Hepatocyte (in vitro differentiated cells): Measurements from ENCODE around the gene GRIK2. TPM values are rescaled to one million over a fixed set of nuclear protein-coding genes. Genes with fewer than 3 reads are reported as not detected.
"Not testable (repeated sequence)": the region's sequence is repeated elsewhere in the genome, so short reads cannot be mapped to it uniquely, and the experiment has no call there.

Experiments used
- DNase-seq: peaks from one replicate; pipeline ENCODE4 v3.0.0-alpha.2; 2016; ENCODE audit warnings: low spot score
- H2AFZ ChIP-seq: fragments of 200-600 bp; sonication (generic); 2 replicates; pipeline ENCODE4 v1.6.0; 2016; ENCODE audit warnings: antibody characterized with exemption, mild to moderate bottlenecking
- H3K27ac ChIP-seq: fragments of 200-600 bp; sonication (generic); 2 replicates; pipeline ENCODE4 v1.5.1; 2016; ENCODE audit warnings: mild to moderate bottlenecking
- H3K27me3 ChIP-seq: fragments of 200-600 bp; sonication (generic); 2 replicates; pipeline ENCODE4 v1.6.1; 2016
- H3K36me3 ChIP-seq: fragments of 200-600 bp; sonication (generic); replicated peaks from 2 replicates; pipeline ENCODE4 v1.5.1; 2016; ENCODE audit warnings: low read depth; ENCODE audit not compliant: insufficient read depth
- H3K4me1 ChIP-seq: fragments of 200-600 bp; sonication (generic); 2 replicates; pipeline ENCODE4 v1.5.1; 2016; ENCODE audit warnings: mild to moderate bottlenecking, moderate library complexity; ENCODE audit not compliant: insufficient read depth
- H3K4me2 ChIP-seq: fragments of 200-600 bp; sonication (generic); 2 replicates; pipeline ENCODE4 v1.6.0; 2016
- H3K4me3 ChIP-seq: fragments of 200-600 bp; sonication (generic); 2 replicates; pipeline ENCODE4 v1.5.1; 2016; ENCODE audit warnings: mild to moderate bottlenecking
- H3K79me2 ChIP-seq: fragments of 200-600 bp; sonication (generic); 2 replicates; pipeline ENCODE4 v1.6.0; 2017; ENCODE audit warnings: mild to moderate bottlenecking
- H3K9me2 ChIP-seq: fragments of 200-600 bp; sonication (generic); replicated peaks from 2 replicates; pipeline ENCODE4 v1.6.0; 2017; ENCODE audit warnings: mild to moderate bottlenecking; ENCODE audit not compliant: insufficient read depth
- H3K9me3 ChIP-seq: fragments of 200-600 bp; sonication (generic); 2 replicates; pipeline ENCODE4 v1.5.1; 2016; ENCODE audit warnings: low read depth, mild to moderate bottlenecking
- H4K20me1 ChIP-seq: fragments of 200-600 bp; sonication (generic); 2 replicates; pipeline ENCODE4 v1.6.0; 2016; ENCODE audit warnings: mild to moderate bottlenecking; ENCODE audit not compliant: insufficient read depth, poor library complexity, severe bottlenecking
- CTCF ChIP-seq: fragments of 200-600 bp; sonication (generic); IDR thresholded peaks from 2 replicates; pipeline ENCODE4 v1.5.1; 2016; ENCODE audit warnings: antibody characterized with exemption, mild to moderate bottlenecking; ENCODE audit not compliant: poor library complexity
- EZH2 ChIP-seq: fragments of 200-600 bp; sonication (generic); IDR thresholded peaks from 2 replicates; pipeline ENCODE4 v1.6.1; 2016; ENCODE audit warnings: antibody characterized with exemption, mild to moderate bottlenecking, borderline replicate concordance
- EZH2phosphoT487 ChIP-seq: fragments of 200-600 bp; sonication (generic); IDR thresholded peaks from one replicate; pipeline ENCODE4 v1.6.1; 2018; ENCODE audit warnings: antibody characterized with exemption, mild to moderate bottlenecking, low read depth, moderate library complexity; ENCODE audit not compliant: unreplicated experiment, severe bottlenecking
- WGBS: methylation state at CpG from one replicate; pipeline ENCODE4 v1.1.6; 2016; ENCODE audit warnings: low lambda C conversion rate; ENCODE audit errors: missing lambda C conversion rate; 5-methylcytosine and 5-hydroxymethylcytosine counted together
- polyA plus RNA-seq: library from polyadenylated mRNA; unstranded; fragments of >200 nt; fragmentation: Nextera tagmentation; extraction: Ambion mirVana; gene quantifications from 2 replicates; pipeline ENCODE4 v1.2.1, GENCODE V29; 2016
- total RNA-seq: library from RNA; depleted of rRNA; stranded (reverse); fragments of >200 nt; gene quantifications from 2 replicates; pipeline ENCODE4 v1.2.3, GENCODE V29; 2014

GRIK2 gene
- total and polyA plus RNA-seq, 2 experiments from 2014 or later = 5.8 to 6.2 TPM

DNA sequence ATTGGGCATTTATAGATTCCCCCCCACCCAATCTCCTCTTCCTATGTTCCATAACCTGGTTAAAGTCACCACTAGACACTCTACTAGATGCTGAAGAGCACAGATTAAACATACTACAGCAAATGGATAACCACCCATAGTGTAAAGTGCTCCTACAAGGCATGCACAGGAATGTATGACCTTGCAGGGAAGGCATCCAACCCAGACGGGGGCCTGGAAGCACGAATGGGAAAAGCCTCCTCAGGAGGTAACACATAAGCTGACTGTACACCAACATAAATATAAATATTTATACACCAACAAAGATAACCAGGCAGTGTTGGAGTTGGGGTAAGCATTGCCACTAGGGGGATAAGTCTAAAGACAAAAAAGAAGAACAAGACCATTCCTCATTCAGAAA is 691.7 kb downstream of the GRIK2 start:
- H3K9me2 ChIP-seq = no peaks in the 10 kb centered on the region
- H4K20me1 ChIP-seq = no peaks in the 10 kb centered on the region
- 37% methylated on average over 2 of the region's 2 CpGs for WGBS
- DNase-seq = no peak
- no peak overlapping the region for H3K4me3 ChIP-seq
- no peak overlapping the region for H3K4me2 ChIP-seq
- no peak for TF ChIP-seq CTCF
- no peak for TF ChIP-seq EZH2
- TF ChIP-seq EZH2phosphoT487 = no peak
- no peaks in the 10 kb centered on the region for H3K4me1 ChIP-seq
- no peak overlapping the region for H3K27ac ChIP-seq
- no peaks in the 10 kb centered on the region for H3K79me2 ChIP-seq
- no peak overlapping the region for H2AFZ ChIP-seq
- no peaks in the 10 kb centered on the region for H3K9me3 ChIP-seq
- no peaks in the 10 kb centered on the region for H3K27me3 ChIP-seq
- H3K36me3 ChIP-seq = no peaks in the 10 kb centered on the region

DNA sequence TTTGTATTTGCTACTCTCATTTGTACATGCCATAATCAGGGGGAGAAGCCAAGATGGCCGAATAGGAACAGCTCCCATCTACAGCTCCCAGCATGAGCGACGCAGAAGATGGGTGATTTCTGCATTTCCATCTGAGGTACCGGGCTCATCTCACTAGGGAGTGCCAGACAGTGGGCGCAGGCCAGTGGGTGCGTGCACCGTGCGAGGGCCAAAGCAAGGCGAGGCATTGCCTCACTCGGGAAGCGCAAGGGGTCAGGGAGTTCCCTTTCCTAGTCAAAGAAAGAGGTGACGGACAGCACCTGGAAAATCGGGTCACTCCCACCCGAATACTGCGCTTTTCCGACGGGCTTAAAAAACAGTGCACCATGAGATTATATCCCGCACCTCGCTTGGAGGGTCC is 694.7 kb downstream of the GRIK2 start:
- H3K4me2 ChIP-seq, H3K36me3 ChIP-seq, H3K27ac ChIP-seq, H3K79me2 ChIP-seq, H3K27me3 ChIP-seq, H3K9me3 ChIP-seq, H4K20me1 ChIP-seq, H3K9me2 ChIP-seq, H3K4me1 ChIP-seq, H2AFZ ChIP-seq, DNase-seq, H3K4me3 ChIP-seq: not testable (repeated sequence)
- WGBS = 96% methylated on average over 19 of the region's 19 CpGs

GRCh38 chr6:102114402-102114801 is 720.9 kb downstream of the GRIK2 start:
- DNase-seq = peak; percentile 18
- TF ChIP-seq EZH2 (no peak), CTCF (no peak), EZH2phosphoT487 (no peak)
- Histone ChIP-seq H2AFZ (no peak overlapping the region), H4K20me1 (no peaks in the 10 kb centered on the region), H3K9me3 (no peaks in the 10 kb centered on the region), H3K9me2 (no peaks in the 10 kb centered on the region), H3K36me3 (no peaks in the 10 kb centered on the region), H3K4me1 (no peaks in the 10 kb centered on the region), H3K4me2 (no peak overlapping the region), H3K27ac (no peak overlapping the region), H3K79me2 (no peaks in the 10 kb centered on the region), H3K27me3 (no peaks in the 10 kb centered on the region), H3K4me3 (no peak overlapping the region)
- 53% methylated on average over 2 of the region's 2 CpGs for WGBS

GRCh38 chr6:102115911-102116310 is 722.4 kb downstream of the GRIK2 start:
- no peaks in the 10 kb centered on the region for H3K9me3 ChIP-seq
- no peak overlapping the region for H3K4me2 ChIP-seq
- H3K79me2 ChIP-seq = no peaks in the 10 kb centered on the region
- H3K4me3 ChIP-seq = no peak overlapping the region
- no peaks in the 10 kb centered on the region for H3K9me2 ChIP-seq
- H3K27ac ChIP-seq = no peak overlapping the region
- WGBS = 88% methylated on average over 1 of the region's 1 CpG
- TF ChIP-seq EZH2phosphoT487 (no peak), EZH2 (no peak), CTCF (no peak)
- H3K27me3 ChIP-seq = no peaks in the 10 kb centered on the region
- no peak for DNase-seq
- no peaks in the 10 kb centered on the region for H3K4me1 ChIP-seq
- H4K20me1 ChIP-seq = no peaks in the 10 kb centered on the region
- no peak overlapping the region for H2AFZ ChIP-seq
- no peaks in the 10 kb centered on the region for H3K36me3 ChIP-seq
